Activated naive CD8-positive, alpha-beta T cell treated with anti-CD3 and anti-CD28 coated beads, Interleukin-2, amount 50 U/mL, for 24 hours (primary cell): ENCODE measurements around the gene PJA2.

Experiments used
- ATAC-seq: fragments of 150-1000 bp; cut with Tn5 transposase; one replicate; pipeline ENCODE4 v1.10.0; 2021
- DNase-seq: peaks from one replicate; pipeline ENCODE4 v3.0.0; 2021
- H3K27ac Mint-ChIP-seq: one replicate; pipeline ENCODE4 v1.8.0; 2021; ENCODE audit warnings: mild to moderate bottlenecking, mixed read lengths
- H3K27me3 Mint-ChIP-seq: one replicate; pipeline ENCODE4 v1.8.0; 2021; ENCODE audit warnings: mixed read lengths
- H3K36me3 Mint-ChIP-seq: one replicate; pipeline ENCODE4 v1.8.0; 2021; ENCODE audit warnings: low read depth, mixed read lengths
- H3K4me1 Mint-ChIP-seq: one replicate; pipeline ENCODE4 v1.8.0; 2021; ENCODE audit warnings: mixed read lengths
- H3K4me3 Mint-ChIP-seq: one replicate; pipeline ENCODE4 v1.8.0; 2021; ENCODE audit warnings: mild to moderate bottlenecking, moderate library complexity, mixed read lengths
- H3K9me3 Mint-ChIP-seq: one replicate; pipeline ENCODE4 v1.8.0; 2021; ENCODE audit warnings: mixed read lengths

PJA2 gene

DNA sequence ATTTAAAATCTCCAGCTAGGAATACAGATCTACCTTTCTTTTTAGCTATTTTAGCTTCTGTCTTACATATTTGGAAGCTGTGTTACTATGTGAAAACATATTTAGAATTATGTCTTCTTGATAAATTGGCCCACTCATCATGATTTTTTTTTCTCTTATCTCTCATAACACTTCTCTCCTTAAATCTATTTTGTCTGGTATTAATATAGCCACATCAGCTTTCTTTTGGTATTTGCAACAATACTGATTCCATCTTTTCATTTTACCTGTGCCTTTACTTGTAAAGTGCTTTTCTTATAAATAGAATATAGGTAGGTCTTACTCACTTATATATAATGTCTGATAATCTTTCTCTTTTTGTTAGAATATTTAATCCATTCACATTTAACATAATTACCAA is 19.6 kb downstream of the PJA2 start:
- Mint-ChIP-seq H3K27ac (no peak overlapping the region), H3K36me3 (peaks cover 32% of the 10 kb centered on the region), H3K4me1 (peaks cover 78% of the 10 kb centered on the region), H3K9me3 (peaks cover 9% of the 10 kb centered on the region), H3K4me3 (no peak overlapping the region), H3K27me3 (no peaks in the 10 kb centered on the region)
- ATAC-seq (no peak), DNase-seq (no peak)

DNA sequence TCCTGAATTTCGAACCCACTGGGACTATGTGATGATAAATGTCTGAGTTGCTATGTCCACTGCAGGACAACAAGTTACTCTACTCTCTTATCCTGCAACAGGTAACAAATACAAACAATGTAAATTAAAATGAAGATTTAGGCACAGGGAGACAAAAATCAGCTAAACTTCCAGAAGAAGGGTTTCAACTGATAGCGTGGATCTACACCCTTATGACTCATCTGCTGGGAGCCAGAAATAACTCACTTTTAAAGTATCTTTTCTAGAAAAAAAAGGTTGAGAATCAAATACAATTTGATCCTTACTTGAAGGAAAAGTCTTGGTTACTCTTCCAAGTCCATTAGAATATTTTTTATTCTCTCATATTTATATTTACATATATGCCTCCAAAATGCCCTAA is 21.4 kb downstream of the PJA2 start:
- Mint-ChIP-seq H3K27ac (no peak overlapping the region), H3K27me3 (no peaks in the 10 kb centered on the region), H3K4me3 (no peak overlapping the region), H3K9me3 (peaks cover 9% of the 10 kb centered on the region), H3K4me1 (peaks cover 66% of the 10 kb centered on the region), H3K36me3 (peaks cover 31% of the 10 kb centered on the region)
- ATAC-seq (no peak), DNase-seq (no peak)

DNA sequence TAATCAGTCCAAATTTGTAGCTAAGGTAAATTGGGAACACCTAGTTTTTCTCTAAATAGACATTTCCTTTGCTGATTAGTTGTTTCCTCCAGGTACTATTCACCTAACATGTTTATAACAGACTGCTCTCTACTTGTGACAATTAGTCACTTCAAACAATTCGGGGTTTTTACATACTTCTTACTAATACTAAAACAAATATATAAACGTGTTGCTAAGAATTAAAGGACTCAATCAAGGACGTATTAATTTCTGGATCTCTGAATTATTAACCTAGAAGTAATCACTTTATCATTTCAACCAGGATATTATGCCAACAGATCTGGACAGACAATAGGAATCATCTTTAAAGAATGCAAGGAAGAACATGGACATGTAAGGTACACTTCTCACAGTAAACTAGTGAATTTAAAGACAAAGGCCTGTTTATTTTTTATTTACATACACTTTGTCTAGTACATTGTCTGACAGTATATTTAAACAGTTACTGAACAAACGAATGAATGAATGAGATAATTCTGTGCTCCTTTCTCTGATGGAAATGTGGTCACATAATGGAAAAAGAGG is 22.3 kb downstream of the PJA2 start:
- Mint-ChIP-seq H3K27ac (no peak overlapping the region), H3K4me3 (no peak overlapping the region), H3K27me3 (no peaks in the 10 kb centered on the region), H3K4me1 (peaks cover 60% of the 10 kb centered on the region), H3K36me3 (peaks cover 26% of the 10 kb centered on the region), H3K9me3 (peaks cover 6% of the 10 kb centered on the region)
- ATAC-seq (no peak), DNase-seq (no peak)

DNA sequence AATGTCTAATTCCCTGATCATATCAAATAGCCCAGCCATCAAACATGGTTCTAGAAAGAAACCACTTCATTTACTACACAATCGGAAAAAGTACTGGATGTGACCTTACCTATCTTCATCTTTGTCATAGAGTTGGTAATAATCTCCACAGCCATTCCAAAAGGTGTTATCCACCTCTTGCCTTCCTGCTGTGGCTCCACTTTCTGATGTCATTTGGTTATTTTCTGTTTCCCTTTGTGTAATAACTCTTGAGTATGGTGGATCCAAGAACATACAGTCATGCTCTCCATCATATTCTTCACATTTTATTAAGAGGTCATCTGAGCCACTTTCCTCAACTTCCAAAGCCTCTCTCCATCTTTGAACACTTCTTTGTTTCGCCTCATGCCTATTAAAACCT is 31.7 kb downstream of the PJA2 start:
- Mint-ChIP-seq H3K4me3 (no peak overlapping the region), H3K36me3 (peaks cover 43% of the 10 kb centered on the region), H3K27ac (no peak overlapping the region), H3K9me3 (no peaks in the 10 kb centered on the region), H3K27me3 (no peaks in the 10 kb centered on the region), H3K4me1 (peaks cover 31% of the 10 kb centered on the region)
- DNase-seq (no peak), ATAC-seq (peak; percentile 36)

DNA sequence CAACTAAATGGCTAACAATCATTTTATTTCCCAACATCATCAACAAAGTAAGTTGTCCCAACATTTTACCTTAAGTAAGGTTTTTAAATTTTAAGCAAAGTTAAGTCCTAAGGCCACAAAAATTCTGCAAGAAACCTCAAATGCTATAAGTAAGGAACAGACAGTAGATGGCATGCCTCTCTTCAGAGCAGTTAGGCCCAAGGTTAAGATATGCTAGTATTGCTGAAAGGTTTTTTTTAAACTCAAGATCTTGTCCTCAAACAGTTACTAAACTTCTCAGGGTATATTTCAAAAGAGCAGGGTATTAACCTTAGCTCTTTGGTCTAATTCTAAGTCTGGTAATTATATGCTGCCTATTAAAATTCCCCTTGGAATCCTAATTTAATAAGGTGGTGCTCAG is 35.1 kb downstream of the PJA2 start:
- no peaks in the 10 kb centered on the region for H3K9me3 Mint-ChIP-seq
- H3K4me1 Mint-ChIP-seq, result peaks cover 32% of the 10 kb centered on the region
- no peak for ATAC-seq
- H3K27ac Mint-ChIP-seq, result no peak overlapping the region
- peaks cover 35% of the 10 kb centered on the region for H3K36me3 Mint-ChIP-seq
- no peak overlapping the region for H3K4me3 Mint-ChIP-seq
- no peak for DNase-seq
- no peaks in the 10 kb centered on the region for H3K27me3 Mint-ChIP-seq

DNA sequence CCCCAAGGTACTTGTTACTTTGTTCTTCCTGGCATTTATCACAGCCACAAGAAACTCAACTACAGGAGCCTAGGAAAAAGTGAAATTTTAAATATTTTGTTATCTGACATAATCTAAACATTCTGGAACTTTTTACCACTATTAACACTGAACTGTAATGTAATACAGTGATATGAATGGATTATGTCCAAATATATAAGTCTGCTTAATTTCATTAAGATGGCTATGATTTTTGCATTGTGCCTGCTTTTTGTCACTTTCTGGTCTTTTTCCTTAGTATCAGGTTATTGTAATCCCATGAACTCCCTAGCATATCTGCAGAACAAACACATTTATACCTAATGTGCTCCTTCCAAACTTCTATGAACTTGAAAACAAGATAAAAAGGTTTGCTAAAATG is 35.8 kb downstream of the PJA2 start:
- no peaks in the 10 kb centered on the region for H3K27me3 Mint-ChIP-seq
- no peak overlapping the region for H3K27ac Mint-ChIP-seq
- H3K4me1 Mint-ChIP-seq, result peaks cover 32% of the 10 kb centered on the region
- ATAC-seq (no peak), DNase-seq (no peak)
- peaks cover 34% of the 10 kb centered on the region for H3K36me3 Mint-ChIP-seq
- no peaks in the 10 kb centered on the region for H3K9me3 Mint-ChIP-seq
- H3K4me3 Mint-ChIP-seq, result no peak overlapping the region

DNA sequence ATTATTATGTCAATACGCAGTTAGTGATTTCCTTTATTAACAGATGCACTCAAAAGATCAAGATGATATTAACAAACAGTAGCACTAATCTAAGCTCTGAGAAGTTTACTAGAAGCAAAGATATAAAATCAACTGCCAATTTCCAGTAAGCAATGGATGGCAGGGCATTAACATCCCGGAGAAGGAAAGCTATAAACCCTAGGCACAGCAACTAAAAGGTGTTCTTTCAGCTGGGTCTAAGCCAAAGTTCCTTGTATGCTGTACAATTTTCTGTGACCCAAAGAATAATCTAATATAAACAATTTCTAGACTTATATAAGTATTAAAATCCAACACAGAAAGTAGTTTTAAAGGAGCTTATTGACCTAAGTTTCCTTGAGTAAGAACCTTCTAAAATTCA is 39.4 kb downstream of the PJA2 start:
- Mint-ChIP-seq H3K27ac (no peak overlapping the region), H3K4me1 (peaks cover 11% of the 10 kb centered on the region), H3K4me3 (no peak overlapping the region), H3K27me3 (no peaks in the 10 kb centered on the region), H3K36me3 (peaks cover 38% of the 10 kb centered on the region), H3K9me3 (peaks cover 11% of the 10 kb centered on the region)
- ATAC-seq (no peak), DNase-seq (no peak)

DNA sequence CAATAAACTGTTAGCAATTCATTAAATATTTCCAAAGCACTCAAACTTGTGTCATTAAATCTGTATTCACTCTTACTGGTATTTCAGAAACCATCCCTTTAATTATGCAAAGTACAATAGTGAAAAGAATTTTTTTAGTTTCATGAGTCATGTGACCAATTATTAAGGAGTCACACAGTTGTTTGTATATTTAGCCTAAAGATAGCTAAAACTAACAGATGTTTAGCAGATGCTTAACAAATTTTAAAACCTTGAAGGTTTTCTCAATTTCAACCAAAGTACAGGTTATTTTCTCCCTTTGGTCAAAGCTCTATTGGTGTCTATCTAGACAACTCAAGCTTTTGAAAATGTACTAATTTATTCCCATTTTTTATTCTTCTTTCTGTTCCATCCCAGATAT is 44.1 kb downstream of the PJA2 start:
- Mint-ChIP-seq H3K27me3 (no peaks in the 10 kb centered on the region), H3K4me3 (no peak overlapping the region), H3K9me3 (peaks cover 11% of the 10 kb centered on the region), H3K36me3 (peaks cover 60% of the 10 kb centered on the region), H3K4me1 (peaks cover 5% of the 10 kb centered on the region), H3K27ac (no peak overlapping the region)
- no peak for ATAC-seq
- DNase-seq, result no peak

DNA sequence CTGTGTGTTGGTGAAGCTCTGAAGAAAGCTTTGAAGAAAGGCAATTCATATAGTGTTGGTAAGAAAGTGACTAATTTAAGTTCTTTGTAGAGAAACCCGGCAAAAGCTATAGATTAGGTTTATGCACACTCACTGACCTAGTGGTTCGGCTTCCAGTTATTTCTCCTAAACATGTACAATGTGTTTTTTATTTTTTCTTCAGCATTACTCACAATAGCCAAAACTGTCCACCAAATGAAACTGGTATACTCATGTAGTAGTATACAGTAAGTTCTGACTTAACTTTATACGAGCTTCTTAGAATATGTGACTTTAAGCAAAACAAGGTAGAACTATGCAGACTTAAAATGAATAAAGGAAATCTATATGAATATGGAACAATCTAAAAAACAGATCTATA is 44.8 kb downstream of the PJA2 start:
- no peak overlapping the region for H3K27ac Mint-ChIP-seq
- H3K4me3 Mint-ChIP-seq, result no peak overlapping the region
- peaks cover 5% of the 10 kb centered on the region for H3K4me1 Mint-ChIP-seq
- H3K27me3 Mint-ChIP-seq, result no peaks in the 10 kb centered on the region
- no peak for ATAC-seq
- no peak for DNase-seq
- H3K36me3 Mint-ChIP-seq, result peaks cover 58% of the 10 kb centered on the region
- H3K9me3 Mint-ChIP-seq, result peaks cover 11% of the 10 kb centered on the region

DNA sequence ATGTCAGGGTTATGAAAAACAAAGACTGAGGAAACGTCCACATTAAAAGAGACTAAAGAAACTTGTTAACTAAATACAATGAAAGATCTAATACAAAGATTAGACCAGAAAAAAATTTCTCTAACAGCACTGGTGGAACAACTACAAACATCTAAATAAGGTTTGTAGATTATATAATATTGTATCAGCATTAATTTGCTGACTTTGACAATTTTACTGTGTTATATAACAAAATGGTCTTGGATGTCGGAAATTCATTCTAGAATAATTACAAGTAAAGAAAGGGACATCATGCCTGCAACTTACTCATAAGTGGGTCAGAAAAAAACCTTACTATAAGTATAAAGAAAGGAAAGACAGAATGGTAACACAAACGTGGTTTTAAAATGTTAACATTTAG is 50.1 kb downstream of the PJA2 start:
- H3K36me3 Mint-ChIP-seq, result peaks cover 44% of the 10 kb centered on the region
- no peak overlapping the region for H3K27ac Mint-ChIP-seq
- H3K4me1 Mint-ChIP-seq, result peaks cover 3% of the 10 kb centered on the region
- DNase-seq (no peak), ATAC-seq (no peak)
- H3K4me3 Mint-ChIP-seq, result no peak overlapping the region
- H3K27me3 Mint-ChIP-seq, result no peaks in the 10 kb centered on the region
- H3K9me3 Mint-ChIP-seq, result no peaks in the 10 kb centered on the region

DNA sequence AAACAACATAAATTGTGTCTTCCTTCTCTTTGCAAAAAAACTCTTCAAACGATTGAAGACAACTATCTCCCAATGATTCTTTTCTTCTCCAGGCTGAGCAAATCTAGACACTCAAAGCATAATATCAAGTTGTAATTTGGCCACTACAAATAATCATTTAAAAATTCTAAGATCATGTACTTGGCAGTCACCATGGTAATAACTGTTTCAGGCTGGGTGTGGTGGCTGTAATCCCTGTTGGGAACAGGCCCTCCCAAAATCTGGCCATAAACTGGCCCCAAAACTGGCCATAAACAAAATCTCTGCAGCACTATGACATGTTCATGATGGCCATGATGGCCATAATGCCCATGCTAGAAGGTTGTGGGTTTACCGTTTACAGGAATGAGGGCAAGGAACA is 52.0 kb downstream of the PJA2 start:
- no peaks in the 10 kb centered on the region for H3K9me3 Mint-ChIP-seq
- no peaks in the 10 kb centered on the region for H3K27me3 Mint-ChIP-seq
- no peak overlapping the region for H3K27ac Mint-ChIP-seq
- DNase-seq, result no peak
- H3K4me3 Mint-ChIP-seq, result no peak overlapping the region
- no peak for ATAC-seq
- peaks cover 39% of the 10 kb centered on the region for H3K36me3 Mint-ChIP-seq
- peaks cover 3% of the 10 kb centered on the region for H3K4me1 Mint-ChIP-seq

DNA sequence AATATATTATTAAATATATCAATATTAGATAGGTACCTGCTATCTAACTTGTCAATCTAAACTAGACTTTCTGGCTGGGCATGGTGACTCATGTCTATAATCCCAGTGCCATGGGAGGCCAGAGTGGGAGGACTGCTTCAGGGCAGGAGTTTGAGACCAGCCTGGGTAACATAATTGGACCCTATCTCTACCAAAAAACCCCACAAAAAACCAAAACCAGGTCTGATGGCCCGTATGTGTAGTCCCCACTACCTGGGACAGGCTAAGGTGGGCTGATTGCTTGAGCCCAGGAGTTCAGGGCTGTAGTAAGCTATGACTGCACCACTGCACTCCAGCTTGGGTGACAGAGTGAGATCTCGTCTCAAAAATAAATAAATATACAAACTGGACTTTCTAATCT is 55.0 kb downstream of the PJA2 start:
- Mint-ChIP-seq H3K4me1 (no peaks in the 10 kb centered on the region), H3K36me3 (peaks cover 27% of the 10 kb centered on the region), H3K9me3 (no peaks in the 10 kb centered on the region), H3K27ac (no peak overlapping the region), H3K4me3 (no peak overlapping the region), H3K27me3 (no peaks in the 10 kb centered on the region)
- ATAC-seq (peak; percentile 36), DNase-seq (no peak)

DNA sequence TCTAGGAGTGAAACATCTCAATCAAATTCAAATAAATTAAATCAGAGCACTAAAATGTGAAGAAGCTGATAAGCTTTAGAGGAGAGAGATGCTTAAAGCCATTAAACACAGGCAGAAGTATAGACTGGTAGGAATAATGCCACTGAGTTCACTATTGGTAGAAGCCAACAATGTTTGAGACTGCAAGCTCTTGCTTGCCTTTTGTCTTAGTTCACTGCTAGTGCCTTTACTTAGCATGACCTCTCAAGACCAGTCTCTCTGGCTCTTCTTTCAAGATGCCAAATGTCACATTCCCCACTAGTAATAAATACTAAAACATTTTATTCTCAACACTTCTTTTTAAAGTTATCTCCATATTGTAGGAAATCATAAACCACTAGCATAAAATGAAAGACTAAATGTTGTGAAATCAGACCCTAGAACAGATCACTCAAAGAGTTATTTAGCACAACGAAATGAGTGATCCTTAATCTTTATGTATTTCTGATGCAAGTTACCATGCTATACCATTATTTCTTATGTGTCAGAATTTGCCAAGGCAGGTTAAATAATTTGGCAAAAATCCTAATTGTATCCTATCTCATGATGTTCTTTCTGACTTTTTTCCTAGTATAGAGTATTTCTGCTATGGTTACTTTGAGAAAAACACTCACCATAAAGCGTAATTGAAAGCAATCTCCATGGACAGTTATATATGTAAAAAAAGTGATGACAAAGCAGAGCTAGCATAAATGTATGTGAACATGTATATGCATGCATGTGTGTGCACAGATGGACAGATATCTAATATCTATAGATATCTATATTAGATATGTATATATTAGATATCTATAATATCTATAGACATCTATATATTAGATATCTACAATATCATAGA is 57.5 kb downstream of the PJA2 start:
- H3K4me1 Mint-ChIP-seq, result peaks cover 6% of the 10 kb centered on the region
- H3K27ac Mint-ChIP-seq, result no peak overlapping the region
- no peaks in the 10 kb centered on the region for H3K9me3 Mint-ChIP-seq
- no peak for ATAC-seq
- peaks cover 15% of the 10 kb centered on the region for H3K36me3 Mint-ChIP-seq
- H3K4me3 Mint-ChIP-seq, result no peak overlapping the region
- no peaks in the 10 kb centered on the region for H3K27me3 Mint-ChIP-seq
- no peak for DNase-seq

DNA sequence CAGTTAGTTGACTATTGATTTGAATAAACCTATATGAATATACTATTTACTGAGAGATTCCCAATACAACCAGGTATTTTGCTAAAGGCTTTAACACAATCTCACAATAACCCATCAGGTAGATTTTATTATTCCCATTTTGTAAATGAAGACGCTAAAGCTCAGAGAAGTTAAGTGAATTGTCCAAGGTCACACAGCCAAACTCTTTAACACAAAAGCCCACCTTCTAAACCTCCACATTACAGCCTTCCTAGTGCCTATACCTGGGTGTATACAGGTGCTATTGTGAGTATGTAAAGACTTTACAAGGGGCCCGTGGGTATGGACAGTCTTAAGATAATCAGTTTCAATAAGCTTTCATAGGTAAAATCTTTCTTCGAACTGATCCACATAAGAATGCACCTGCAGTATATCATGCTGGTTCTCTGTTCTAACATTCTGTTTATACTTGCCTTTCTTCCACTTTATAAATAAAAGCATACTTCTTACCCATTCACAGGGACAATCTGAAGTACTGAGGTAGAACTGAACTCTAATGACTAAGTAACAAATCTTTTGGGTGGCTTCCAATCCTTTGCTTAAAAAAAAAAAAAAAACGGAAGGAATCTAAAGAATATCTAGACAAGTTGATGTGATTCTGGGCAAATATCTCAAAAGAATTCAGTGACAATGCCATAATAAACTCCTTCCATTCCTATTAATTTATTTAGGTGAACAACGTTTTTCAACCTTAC is 59.1 kb downstream of the PJA2 start:
- Mint-ChIP-seq H3K36me3 (peaks cover 17% of the 10 kb centered on the region), H3K9me3 (no peaks in the 10 kb centered on the region), H3K27me3 (no peaks in the 10 kb centered on the region), H3K4me3 (no peak overlapping the region), H3K4me1 (peaks cover 6% of the 10 kb centered on the region), H3K27ac (no peak overlapping the region)
- no peak for DNase-seq
- no peak for ATAC-seq

DNA sequence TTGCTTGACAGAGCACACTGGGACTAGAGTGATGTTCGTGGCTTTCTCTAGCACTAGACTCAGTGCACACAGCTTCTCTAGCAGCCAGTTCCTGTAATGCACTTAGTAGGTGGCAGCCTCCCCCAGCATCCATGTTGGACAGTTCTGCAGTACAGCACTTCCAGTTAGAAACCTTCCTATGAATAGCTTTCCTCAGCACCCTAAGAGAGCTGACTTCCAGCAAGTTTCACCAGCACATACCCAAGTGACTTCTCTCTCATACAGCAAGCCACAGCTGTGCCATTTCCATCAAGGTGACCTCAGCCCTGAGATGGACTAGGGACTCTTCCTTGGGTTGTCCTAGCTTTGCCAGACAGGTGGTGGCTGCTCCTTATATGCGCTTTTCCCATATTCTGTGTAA is 60.4 kb downstream of the PJA2 start:
- no peaks in the 10 kb centered on the region for H3K9me3 Mint-ChIP-seq
- no peak overlapping the region for H3K27ac Mint-ChIP-seq
- peaks cover 17% of the 10 kb centered on the region for H3K36me3 Mint-ChIP-seq
- ATAC-seq (no peak), DNase-seq (no peak)
- H3K27me3 Mint-ChIP-seq, result no peaks in the 10 kb centered on the region
- H3K4me3 Mint-ChIP-seq, result no peak overlapping the region
- H3K4me1 Mint-ChIP-seq, result peaks cover 6% of the 10 kb centered on the region
